GM18505 (cell line): ENCODE data around the gene MTFR1L.
"Not testable (repeated sequence)": the region's sequence is repeated elsewhere in the genome, so short reads cannot be mapped to it uniquely, and the experiment has no call there.

Source experiments
- ATAC-seq: cut with Tn5 transposase; IDR thresholded peaks from one replicate; pipeline ENCODE4 v1.9.1; 2021; ENCODE audit not compliant: unreplicated experiment
- POLR2A ChIP-seq: IDR thresholded peaks from 4 replicates; pipeline ENCODE4 v1.6.1; 2011; ENCODE audit warnings: borderline replicate concordance; ENCODE audit not compliant: insufficient read depth, insufficient read length; ENCODE audit errors: extremely low read depth

The MTFR1L gene

DNA sequence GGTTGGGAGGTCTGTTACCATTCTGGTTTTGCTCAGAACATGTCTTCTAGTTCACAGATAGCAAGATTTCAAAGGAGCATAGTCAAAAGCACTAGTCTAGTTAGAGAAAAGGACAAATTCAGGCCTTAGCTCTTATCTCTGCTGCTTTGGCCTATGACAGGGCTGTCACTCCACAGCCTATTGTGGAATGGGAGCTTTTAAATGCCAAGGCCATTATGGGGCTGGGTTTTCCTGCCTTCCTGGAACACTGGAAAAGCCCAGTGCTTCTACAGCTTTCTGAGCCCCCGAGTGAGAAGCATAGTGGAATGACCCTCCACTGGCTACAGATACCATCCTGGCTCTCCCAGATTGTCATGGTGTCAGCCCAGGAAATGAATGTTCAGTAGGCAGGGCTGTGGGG, 9.3 kb downstream of the MTFR1L start:
- no peak for ATAC-seq
- TF ChIP-seq POLR2A: no peak

DNA sequence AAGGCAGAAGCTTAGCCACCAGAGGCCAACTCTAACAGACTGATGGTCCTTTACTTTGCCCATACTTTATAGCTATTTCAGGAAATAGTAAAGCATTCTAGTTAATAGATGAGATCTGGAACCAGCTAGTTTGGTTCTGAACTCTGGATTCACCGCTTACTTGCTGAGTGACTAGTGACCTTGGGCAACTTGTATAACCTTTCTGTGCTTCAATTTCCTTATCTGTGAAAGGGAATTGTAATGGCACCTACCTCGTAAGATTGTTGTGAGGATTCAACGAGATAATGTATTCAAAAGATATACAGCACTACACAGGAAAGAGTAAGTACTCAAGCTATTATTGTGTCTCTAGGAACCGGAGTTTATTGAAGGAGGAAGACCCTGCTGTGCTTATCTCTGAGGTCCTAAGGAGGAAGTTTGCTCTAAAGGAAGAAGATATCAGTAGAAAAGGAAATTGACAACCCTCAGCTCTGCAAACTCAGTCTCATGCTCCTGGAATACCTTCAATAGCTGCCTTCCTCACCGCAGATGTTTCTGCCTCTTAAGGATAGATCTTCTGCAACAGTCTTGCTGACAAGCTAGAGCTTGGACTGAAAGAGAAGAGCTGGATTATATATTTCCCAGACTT, 11.9 kb downstream of the MTFR1L start:
- no peak for ATAC-seq
- TF ChIP-seq POLR2A: no peak

DNA sequence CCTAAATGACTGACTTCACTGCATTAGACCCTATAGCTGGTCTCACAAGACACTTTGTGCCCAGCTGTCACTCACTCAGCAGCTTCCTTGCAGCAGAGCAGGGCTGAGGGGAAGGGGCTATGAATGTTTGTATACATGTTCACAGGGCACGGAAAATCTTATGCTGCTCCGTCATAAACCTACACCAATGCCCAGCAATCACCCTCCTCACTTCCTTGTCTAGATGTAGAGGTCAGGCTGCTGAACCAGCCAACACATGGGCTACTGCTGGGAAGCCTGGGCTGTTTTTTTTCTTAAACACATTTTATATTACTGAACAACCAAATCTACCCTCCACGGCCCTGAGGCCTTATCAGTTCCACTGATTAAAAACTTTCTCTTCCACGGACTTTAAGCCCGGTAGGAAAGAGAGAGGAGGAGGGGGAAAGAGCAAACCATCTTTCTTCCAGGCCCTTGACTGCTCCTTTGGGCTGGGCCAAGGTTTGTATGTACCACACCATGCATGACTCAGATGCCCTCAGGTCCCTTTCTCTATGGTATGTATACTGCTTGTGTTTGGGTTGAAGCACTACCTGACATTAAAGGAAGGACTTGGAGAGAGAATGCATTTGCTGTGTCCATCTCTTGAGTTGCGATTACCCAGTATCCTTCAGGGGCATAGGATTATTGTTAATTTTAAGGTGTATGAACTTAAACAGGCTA, 12.7 kb downstream of the MTFR1L start:
- no peak for TF ChIP-seq POLR2A
- ATAC-seq: no peak

DNA sequence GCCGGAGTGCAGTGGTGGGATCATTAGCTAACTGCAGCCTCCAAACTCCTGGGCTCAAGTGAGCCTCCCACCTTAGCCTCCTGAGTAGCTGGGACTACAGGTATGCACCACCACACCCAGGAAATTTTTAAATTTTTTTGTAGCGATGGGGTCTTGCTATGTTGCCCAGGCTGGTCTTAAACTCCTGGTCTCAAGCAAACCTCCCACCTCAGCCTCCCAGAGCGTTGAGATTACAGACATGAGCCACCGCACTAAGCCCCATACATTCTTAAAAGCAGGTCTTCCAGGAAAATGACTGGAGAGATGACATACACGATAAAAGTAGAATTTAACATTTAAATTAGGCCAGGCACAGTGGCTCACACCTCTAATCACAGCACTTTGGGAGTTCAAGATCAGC, 13.4 kb downstream of the MTFR1L start:
- no peak for TF ChIP-seq POLR2A
- ATAC-seq: no peak

DNA sequence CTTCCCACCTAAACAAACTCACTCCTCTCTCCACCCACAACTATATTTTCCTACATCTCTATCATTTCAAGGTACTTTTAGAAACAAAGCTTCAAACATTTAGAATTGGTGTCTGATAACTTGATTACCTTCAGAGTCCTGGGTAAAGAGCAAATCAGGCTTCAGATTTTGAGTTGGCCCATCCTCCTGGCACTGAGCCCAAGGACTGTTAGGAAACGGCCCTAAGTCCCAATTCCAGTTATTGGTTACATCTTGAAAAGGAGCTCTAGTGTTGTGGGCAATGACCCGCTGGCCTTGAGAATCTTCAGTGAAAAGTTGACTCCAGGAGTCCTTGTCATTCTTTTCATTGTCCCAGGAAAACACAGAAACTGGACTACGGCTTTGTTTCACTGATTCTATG, 15.1 kb downstream of the MTFR1L start:
- no peak for TF ChIP-seq POLR2A
- ATAC-seq: no peak

DNA sequence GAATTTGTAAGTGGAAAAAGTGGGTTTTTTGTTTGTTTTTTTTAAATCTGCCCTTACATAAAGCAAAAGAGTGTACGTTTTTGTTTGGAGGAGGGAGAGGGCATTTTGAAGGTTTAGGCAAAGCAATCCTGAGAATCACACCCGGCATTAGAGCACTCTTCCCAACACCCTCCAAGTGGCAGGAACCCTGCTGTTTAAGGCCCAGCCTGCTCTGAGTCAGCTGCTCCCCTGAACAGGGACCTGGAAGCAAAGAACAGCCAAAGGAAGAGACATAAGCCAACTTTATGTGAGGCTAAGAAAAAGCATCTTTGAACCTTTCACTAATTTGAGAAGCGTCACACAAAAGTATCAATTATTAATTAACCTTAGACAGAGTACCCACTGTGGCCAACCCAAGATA, 16.9 kb downstream of the MTFR1L start:
- no peak for ATAC-seq
- TF ChIP-seq POLR2A: no peak

DNA sequence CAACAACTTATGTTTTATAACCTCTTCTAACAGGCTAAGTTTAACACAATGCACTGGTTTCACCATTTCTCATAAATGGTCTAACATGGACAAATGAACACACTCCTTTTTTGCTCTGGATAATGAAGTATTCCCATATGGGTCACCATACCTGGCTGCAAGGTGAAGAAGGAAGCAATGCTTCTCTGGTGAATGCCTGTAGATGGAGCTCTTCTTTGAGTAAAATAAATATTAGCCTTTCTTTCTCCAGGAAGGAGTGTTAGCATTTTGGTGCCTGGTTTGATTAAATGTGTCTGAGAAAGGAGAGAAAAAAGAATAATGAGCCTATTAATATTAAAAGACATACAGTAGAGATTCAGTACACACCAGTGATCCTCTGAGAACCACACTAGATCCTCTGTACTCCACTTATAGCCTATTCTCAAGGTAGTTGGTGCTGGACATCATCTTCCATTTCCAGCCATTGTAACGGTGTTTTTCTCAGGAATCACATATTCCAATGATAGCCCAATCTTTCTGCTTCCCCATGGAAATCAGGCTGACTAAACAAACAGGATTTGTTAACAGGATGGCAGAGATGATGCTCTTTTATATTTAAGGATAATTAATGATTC, 17.6 kb downstream of the MTFR1L start:
- TF ChIP-seq POLR2A: no peak
- ATAC-seq: no peak

DNA sequence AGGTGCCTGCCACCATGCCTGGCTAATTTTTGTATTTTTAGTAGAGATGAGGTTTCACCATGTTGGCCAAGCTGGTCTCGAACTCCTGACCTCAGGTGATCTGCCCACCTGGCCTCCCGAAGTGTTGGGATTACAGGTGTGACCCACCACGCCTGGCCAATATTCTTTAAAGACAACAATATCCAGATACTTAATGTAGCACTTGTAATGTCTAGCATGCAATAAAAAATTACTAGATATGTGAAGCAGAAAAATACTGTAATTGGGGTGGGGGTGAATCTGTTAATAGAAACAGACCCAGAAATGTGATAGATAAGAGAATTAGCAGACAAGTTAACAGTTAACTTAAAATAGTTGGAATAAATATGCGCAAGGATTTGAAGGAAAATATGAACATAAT, 20.1 kb downstream of the MTFR1L start:
- ATAC-seq: not testable (repeated sequence)

DNA sequence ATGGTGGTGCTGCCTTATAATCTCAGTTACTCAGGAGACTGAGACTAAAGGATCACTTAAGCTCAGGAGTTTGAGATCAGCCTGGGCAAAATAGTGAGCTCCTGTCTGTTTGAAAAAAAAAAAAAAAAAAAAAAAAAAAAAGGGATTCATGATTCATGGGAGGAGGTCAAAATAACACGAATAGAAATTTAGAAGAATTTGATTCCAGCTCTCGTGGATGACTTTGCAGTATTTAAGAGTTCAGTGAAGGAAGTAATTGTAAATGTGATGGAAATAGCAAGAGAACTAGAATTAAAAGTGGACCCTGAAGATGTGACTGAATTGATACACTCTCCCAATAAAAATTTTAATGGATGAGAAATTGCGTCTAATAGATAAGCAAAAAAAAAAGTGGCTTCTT, 23.7 kb downstream of the MTFR1L start:
- TF ChIP-seq POLR2A: no peak
- ATAC-seq: no peak

DNA sequence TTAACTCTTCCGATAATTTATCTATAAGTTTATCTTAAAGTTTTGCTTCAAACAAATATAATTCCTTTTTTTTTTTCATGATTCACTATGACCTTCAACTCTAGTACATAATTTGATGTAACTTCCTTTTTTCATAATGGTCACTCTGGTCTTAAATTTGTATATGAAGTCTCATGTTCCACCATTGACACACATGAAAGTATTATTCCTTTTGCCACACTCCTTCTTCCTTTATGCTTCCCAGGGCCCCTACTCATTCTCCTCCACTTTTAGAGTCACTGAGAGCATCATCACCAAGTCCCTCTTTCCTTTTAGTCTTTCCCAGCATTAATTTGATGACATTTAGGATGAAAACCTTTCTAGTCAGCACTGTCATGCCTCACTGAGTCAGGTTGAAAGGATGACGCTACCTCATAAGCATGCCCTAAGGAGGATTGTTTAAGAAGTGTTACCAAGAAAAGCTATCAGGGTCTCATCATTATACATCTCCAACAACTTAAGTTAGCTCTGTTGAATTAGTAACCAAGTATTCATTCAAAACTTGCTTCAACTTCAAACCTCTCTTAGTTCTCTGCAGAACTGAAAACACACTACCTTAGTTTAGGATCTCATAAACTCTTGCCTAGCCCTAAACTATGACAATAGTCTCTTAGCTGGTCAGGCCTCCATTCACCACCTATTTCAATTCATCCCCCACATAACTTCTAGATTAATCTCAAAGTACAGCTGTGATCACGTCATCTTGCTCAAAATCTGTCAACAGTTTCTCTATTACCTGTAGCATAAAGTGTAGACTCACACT, 25.0 kb downstream of the MTFR1L start:
- no peak for ATAC-seq

DNA sequence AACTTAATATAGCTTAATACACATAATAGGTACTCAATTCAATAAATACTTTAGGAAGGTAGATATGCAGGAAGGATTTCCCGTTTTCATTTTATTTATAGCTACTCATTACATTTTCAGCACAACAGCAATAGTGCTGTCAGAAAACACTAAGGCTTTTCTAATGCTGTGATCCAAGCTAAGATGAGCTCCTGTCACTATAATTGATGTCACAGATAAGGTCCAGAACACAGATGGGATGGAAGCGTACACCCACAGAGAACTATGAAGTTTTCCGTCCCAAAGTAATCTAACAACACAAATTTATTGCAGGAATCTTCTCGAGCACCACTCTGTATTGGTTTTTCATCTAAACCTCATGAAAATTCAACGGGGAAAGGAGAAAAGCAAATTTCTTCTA, 25.9 kb downstream of the MTFR1L start:
- no peak for TF ChIP-seq POLR2A
- ATAC-seq: no peak

More for the DNA sequence above, 25.0 kb downstream of the MTFR1L start:
- no peak for TF ChIP-seq POLR2A

DNA sequence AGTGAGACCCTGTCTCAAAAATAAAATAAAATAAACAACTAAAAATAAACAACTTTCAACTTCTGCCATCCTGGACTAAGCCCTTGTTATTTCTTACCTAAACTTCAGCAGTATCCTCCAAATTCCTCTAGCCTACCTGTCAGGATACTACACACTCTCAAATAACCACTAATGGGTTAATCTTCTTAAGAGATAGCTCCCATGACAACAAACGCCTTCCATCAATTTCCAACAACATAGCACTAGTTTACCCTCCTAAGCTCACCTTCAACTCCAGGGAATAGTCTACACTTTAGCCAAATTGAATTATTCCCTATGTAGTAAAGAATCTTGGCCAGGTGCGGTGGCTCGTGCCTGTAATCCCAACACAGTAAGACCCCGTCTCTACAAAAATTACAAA, 28.2 kb downstream of the MTFR1L start:
- no peak for TF ChIP-seq POLR2A
- ATAC-seq: no peak

DNA sequence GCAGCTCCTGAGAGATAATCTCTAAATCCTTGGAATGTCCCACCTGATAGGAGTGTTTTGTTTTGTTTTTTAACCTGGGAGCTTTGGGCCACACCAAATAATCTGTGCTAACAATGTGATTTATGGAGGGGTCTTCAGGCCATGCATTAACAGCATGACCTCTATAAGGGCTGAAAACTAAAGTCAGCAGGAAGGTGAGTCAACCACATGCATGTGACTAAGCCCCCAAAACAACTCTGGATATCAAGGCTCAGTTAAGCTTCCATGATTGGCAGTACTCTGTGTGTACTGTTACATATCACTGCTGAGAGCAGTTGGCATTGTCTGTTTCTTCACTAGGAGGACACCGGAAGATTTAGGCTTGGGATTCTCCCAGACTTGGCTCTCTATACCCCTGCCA, 28.8 kb downstream of the MTFR1L start:
- no peak for ATAC-seq
- no peak for TF ChIP-seq POLR2A
